GM12878 (cell line): ENCODE results near the gene PDZRN4. TPM values are rescaled to one million over a fixed set of nuclear protein-coding genes. Genes with fewer than 3 reads are reported as not detected.

Experiments used
- ATAC-seq: fragments of 200-7000 bp; cut with Tn5 transposase; 3 replicates; pipeline ENCODE4 v1.9.1; 2020; ENCODE audit warnings: mild to moderate bottlenecking, moderate library complexity
- BruUV-seq: library from RNA; stranded (reverse); fragments of 400-500 nt; replicated peaks from 2 replicates; lab custom pipeline; 2021; lab: Mats Ljungman, UMichigan
- CTCF ChIA-PET: fragments of 300-600 bp; sonication (Branson Sonifier 250); formaldehyde crosslinking; extraction: SDS; loops from one replicate; lab custom pipeline; 2021; ENCODE audit warnings: inconsistent platforms; lab: Yijun Ruan, JAX
- POLR2A ChIA-PET: fragments of 350-600 bp; formaldehyde crosslinking; extraction: SDS; loops from one replicate; lab custom pipeline; 2021; ENCODE audit warnings: inconsistent platforms; lab: Charles Lee
- RAD21 ChIA-PET: fragments of 300-600 bp; sonication (Branson Sonifier 250); formaldehyde crosslinking; loops from one replicate; lab custom pipeline; 2023; ENCODE audit warnings: antibody characterized with exemption; ENCODE audit not compliant: unreplicated experiment; lab: Charles Lee
- SMC1A ChIA-PET: fragments of 300-600 bp; sonication (Branson Sonifier 250); formaldehyde crosslinking; loops from one replicate; lab custom pipeline; 2023; ENCODE audit not compliant: unreplicated experiment, uncharacterized antibody; lab: Charles Lee
- DNase-seq: peaks from one replicate; pipeline ENCODE4 v3.0.0-alpha.2; 2011; ENCODE audit warnings: low read depth, low spot score
- FAIRE-seq: peaks from 3 replicates; lab custom pipeline; 2011; peaks lifted over from hg19 to GRCh38; lab: Jason Lieb, UNC
- H2AFZ ChIP-seq: 2 replicates; pipeline ENCODE4 v1.6.0; 2011; ENCODE audit warnings: low read depth, low read length, control low read depth; ENCODE audit not compliant: control insufficient read depth
- H3K27ac ChIP-seq: 2 replicates; pipeline ENCODE4 v1.5.1; 2011; ENCODE audit warnings: control low read depth; ENCODE audit not compliant: control insufficient read depth, insufficient read depth
- H3K27me3 ChIP-seq, 2 experiments: replicated peaks in 1 of 2; 2 replicates each; pipeline versions ENCODE4 v1.6.0 to v1.6.1; 2011; ENCODE audit warnings: low read length in 1 of 2; ENCODE audit not compliant: control insufficient read depth in 2 of 2, insufficient read depth in 2 of 2
- H3K36me3 ChIP-seq, 2 experiments: 2 replicates each; pipeline ENCODE4 v1.5.1; 2011; ENCODE audit warnings: low read length in 1 of 2; ENCODE audit not compliant: control insufficient read depth in 2 of 2, insufficient read depth in 2 of 2
- H3K4me1 ChIP-seq: 2 replicates; pipeline ENCODE4 v1.6.1; 2011; ENCODE audit warnings: mild to moderate bottlenecking, low read length, moderate library complexity, mixed read lengths; ENCODE audit not compliant: control insufficient read depth, insufficient read depth
- H3K4me2 ChIP-seq: 2 replicates; pipeline ENCODE4 v1.6.0; 2011; ENCODE audit warnings: control low read depth; ENCODE audit not compliant: control insufficient read depth, insufficient read depth
- H3K4me3 ChIP-seq: fragments of 200-600 bp; sonication (generic); 2 replicates; pipeline ENCODE4 v1.5.1; 2016
- H3K79me2 ChIP-seq: 2 replicates; pipeline ENCODE4 v1.6.0; 2011; ENCODE audit warnings: low read length; ENCODE audit not compliant: control insufficient read depth, insufficient read depth
- H3K9ac ChIP-seq: 2 replicates; pipeline ENCODE4 v1.8.0; 2011; ENCODE audit warnings: low read length, control low read depth, mixed read lengths; ENCODE audit not compliant: control insufficient read depth, insufficient read depth
- H3K9me3 ChIP-seq: replicated peaks from 3 replicates; pipeline ENCODE4 v1.5.1; 2011; ENCODE audit warnings: mild to moderate bottlenecking, low read length; ENCODE audit not compliant: control insufficient read depth, insufficient read depth
- H4K20me1 ChIP-seq: 2 replicates; pipeline ENCODE4 v1.6.0; 2011; ENCODE audit not compliant: control insufficient read depth, insufficient read depth
- ATF7 ChIP-seq: fragments of 450-650 bp; IDR thresholded peaks from 2 replicates; pipeline ENCODE4 v1.6.1; 2016; ENCODE audit warnings: low read depth, mild to moderate bottlenecking
- BCL11A ChIP-seq: IDR thresholded peaks from 2 replicates; pipeline ENCODE4 v1.6.1; 2011; ENCODE audit warnings: low read depth, low read length
- GATAD2B ChIP-seq: fragments of 450-650 bp; conservative IDR thresholded peaks from 2 replicates; pipeline ENCODE4 v1.6.1; 2017; ENCODE audit warnings: low read depth, mild to moderate bottlenecking, moderate library complexity
- RAD21 ChIP-seq: IDR thresholded peaks from 2 replicates; pipeline ENCODE4 v1.6.1; 2011; ENCODE audit warnings: mild to moderate bottlenecking, low read depth, low read length, moderate library complexity; ENCODE audit not compliant: insufficient read depth
- RUNX3 ChIP-seq: IDR thresholded peaks from 2 replicates; pipeline ENCODE4 v1.6.1; 2012; ENCODE audit warnings: low read length, inconsistent platforms
- SMARCA5 ChIP-seq: fragments of 450-650 bp; IDR thresholded peaks from 2 replicates; pipeline ENCODE4 v1.6.1; 2017; ENCODE audit warnings: mild to moderate bottlenecking
- YBX1 ChIP-seq: fragments of 450-650 bp; IDR thresholded peaks from 2 replicates; pipeline ENCODE4 v1.6.1; 2016; ENCODE audit warnings: antibody characterized with exemption
- ZNF24 ChIP-seq: fragments of 450-650 bp; IDR thresholded peaks from 2 replicates; pipeline ENCODE4 v1.6.1; 2017; ENCODE audit warnings: antibody characterized with exemption, mild to moderate bottlenecking
- WGBS: methylation state at CpG from one replicate; pipeline ENCODE4 v1.1.6; 2016; ENCODE audit warnings: low lambda C conversion rate; ENCODE audit not compliant: insufficient replicate concordance, insufficient coverage; ENCODE audit errors: missing lambda C conversion rate; 5-methylcytosine and 5-hydroxymethylcytosine counted together
- in situ Hi-C: fragments of 300-500 bp; cut with MboI; formaldehyde crosslinking; loops from 9 replicates; pipeline ENCODE4 v1.14.3; 2018; ENCODE audit warnings: mixed read lengths
- intact Hi-C: fragments of 100-400 bp; cut with micrococcal nuclease; formaldehyde crosslinking; loops from one replicate; pipeline ENCODE4 v1.14.2; 2022; ENCODE audit not compliant: unreplicated experiment
- polyA plus RNA-seq, 11 experiments: library from polyadenylated mRNA; depleted of rRNA in 4 of 11; unstranded in 6 of 11; stranded (reverse) in 5 of 11; fragments of >200 nt; fragmentation: Nextera tagmentation in 4 of 11; fragmentation: Illumina TruSeq in 1 of 11; extraction: Ambion mirVana in 4 of 11; extraction: Trizol in 1 of 11; gene quantifications; 1 replicate in 1 of 11; 2 replicates in 10 of 11; pipeline versions ENCODE4 v1.2.1 to v1.2.3, GENCODE V29; 2011 to 2016; ENCODE audit warnings: inconsistent platforms in 2 of 11, missing spikeins in 2 of 11, low read depth in 1 of 11
- total RNA-seq, 4 experiments: library from RNA; depleted of rRNA in 3 of 4; stranded (reverse); fragments of >200 nt in 3 of 4; fragmentation: Illumina TruSeq in 1 of 4; extraction: Trizol in 1 of 4; gene quantifications; 2 replicates each; pipeline versions ENCODE4 v1.2.1 to v1.2.3, GENCODE V29; 2013 to 2021
- TF ChIP-seq, protein P1 (sequence below): IDR thresholded peaks from 2 replicates; pipeline ENCODE4 v1.6.1; 2011; ENCODE audit warnings: mild to moderate bottlenecking, low read depth, low read length, moderate library complexity; ENCODE audit not compliant: insufficient replicate concordance
- TF ChIP-seq, protein P2 (sequence below): fragments of 450-650 bp; IDR thresholded peaks from 2 replicates; pipeline ENCODE4 v1.6.1; 2018; ENCODE audit warnings: mild to moderate bottlenecking, low read depth, moderate library complexity; ENCODE audit not compliant: partially characterized antibody
- TF ChIP-seq, protein P3 (sequence below), 3 experiments: IDR thresholded peaks in 2 of 3; conservative IDR thresholded peaks in 1 of 3; 2 replicates each; pipeline ENCODE4 v1.5.1; 2011; ENCODE audit warnings: low read depth in 3 of 3, low read length in 3 of 3, mild to moderate bottlenecking in 3 of 3, control low read depth in 2 of 3, moderate library complexity in 2 of 3, inconsistent platforms in 1 of 3, mixed read lengths in 1 of 3; ENCODE audit not compliant: control insufficient read depth in 2 of 3, insufficient read depth in 1 of 3; ENCODE audit errors: extremely low read depth in 1 of 3

The PDZRN4 gene
- total and polyA plus RNA-seq, 10 of the 15 experiments (the other 5 are each of a cell fraction or from before 2014, with no cell fraction given): 0.03 TPM; not detected in 9

DNA sequence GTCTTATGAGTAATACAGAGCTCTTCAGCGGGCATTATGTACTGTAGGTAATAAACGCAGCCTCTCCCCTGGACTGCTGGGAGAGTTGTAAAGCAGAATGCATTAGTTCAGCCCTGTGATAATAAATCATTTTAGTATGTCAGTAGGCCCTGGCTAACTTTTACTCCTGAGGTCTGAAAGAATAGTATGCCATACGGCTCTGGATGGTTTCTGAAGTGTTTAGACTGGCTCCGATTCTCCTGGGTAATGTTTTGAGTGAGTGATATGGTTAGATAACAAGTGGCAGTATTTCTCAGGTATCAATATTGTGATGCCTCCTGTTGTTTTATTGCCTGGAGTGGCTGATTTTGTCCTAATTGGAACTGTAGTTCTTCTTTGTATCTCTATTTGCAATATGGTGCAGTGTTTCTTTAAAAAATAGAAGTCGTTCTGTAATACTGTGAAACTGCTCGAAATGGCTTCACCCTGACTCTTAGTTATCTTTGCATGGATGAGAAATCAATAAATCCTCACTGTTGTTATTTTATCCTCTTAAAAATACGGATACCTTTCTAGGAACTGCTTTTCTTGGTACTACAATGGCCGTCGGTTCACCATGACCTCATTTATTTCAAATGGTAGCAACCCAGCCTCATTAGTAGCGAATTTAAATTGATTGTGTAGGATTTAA lies 100.2 kb downstream of the PDZRN4 start:
- TF ChIP-seq ZNF24: no peak
- TF ChIP-seq, protein P1, sequence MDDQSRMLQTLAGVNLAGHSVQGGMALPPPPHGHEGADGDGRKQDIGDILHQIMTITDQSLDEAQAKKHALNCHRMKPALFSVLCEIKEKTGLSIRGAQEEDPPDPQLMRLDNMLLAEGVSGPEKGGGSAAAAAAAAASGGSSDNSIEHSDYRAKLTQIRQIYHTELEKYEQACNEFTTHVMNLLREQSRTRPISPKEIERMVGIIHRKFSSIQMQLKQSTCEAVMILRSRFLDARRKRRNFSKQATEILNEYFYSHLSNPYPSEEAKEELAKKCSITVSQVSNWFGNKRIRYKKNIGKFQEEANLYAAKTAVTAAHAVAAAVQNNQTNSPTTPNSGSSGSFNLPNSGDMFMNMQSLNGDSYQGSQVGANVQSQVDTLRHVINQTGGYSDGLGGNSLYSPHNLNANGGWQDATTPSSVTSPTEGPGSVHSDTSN: no peak
- TF ChIP-seq, protein P2, sequence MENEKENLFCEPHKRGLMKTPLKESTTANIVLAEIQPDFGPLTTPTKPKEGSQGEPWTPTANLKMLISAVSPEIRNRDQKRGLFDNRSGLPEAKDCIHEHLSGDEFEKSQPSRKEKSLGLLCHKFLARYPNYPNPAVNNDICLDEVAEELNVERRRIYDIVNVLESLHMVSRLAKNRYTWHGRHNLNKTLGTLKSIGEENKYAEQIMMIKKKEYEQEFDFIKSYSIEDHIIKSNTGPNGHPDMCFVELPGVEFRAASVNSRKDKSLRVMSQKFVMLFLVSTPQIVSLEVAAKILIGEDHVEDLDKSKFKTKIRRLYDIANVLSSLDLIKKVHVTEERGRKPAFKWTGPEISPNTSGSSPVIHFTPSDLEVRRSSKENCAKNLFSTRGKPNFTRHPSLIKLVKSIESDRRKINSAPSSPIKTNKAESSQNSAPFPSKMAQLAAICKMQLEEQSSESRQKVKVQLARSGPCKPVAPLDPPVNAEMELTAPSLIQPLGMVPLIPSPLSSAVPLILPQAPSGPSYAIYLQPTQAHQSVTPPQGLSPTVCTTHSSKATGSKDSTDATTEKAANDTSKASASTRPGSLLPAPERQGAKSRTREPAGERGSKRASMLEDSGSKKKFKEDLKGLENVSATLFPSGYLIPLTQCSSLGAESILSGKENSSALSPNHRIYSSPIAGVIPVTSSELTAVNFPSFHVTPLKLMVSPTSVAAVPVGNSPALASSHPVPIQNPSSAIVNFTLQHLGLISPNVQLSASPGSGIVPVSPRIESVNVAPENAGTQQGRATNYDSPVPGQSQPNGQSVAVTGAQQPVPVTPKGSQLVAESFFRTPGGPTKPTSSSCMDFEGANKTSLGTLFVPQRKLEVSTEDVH: no peak
- TF ChIP-seq YBX1: no peak
- no peak for TF ChIP-seq ATF7
- no peak for TF ChIP-seq GATAD2B
- TF ChIP-seq RAD21: no peak
- TF ChIP-seq RUNX3: no peak
- no peak for TF ChIP-seq BCL11A
- TF ChIP-seq, protein P3, sequence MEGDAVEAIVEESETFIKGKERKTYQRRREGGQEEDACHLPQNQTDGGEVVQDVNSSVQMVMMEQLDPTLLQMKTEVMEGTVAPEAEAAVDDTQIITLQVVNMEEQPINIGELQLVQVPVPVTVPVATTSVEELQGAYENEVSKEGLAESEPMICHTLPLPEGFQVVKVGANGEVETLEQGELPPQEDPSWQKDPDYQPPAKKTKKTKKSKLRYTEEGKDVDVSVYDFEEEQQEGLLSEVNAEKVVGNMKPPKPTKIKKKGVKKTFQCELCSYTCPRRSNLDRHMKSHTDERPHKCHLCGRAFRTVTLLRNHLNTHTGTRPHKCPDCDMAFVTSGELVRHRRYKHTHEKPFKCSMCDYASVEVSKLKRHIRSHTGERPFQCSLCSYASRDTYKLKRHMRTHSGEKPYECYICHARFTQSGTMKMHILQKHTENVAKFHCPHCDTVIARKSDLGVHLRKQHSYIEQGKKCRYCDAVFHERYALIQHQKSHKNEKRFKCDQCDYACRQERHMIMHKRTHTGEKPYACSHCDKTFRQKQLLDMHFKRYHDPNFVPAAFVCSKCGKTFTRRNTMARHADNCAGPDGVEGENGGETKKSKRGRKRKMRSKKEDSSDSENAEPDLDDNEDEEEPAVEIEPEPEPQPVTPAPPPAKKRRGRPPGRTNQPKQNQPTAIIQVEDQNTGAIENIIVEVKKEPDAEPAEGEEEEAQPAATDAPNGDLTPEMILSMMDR (IDR thresholded peaks at IDR 0.05 in 2 of 3, conservative IDR thresholded peaks at IDR 0.05 in 1 of 3; ENCODE audit: control insufficient read depth in 2 of 3, extremely low read depth in 1 of 3, insufficient read depth in 1 of 3, low read depth in 3 of 3, low read length in 3 of 3): no peak
- no peak for TF ChIP-seq SMARCA5
- Histone ChIP-seq H3K36me3 (no peaks in the 10 kb centered on the region), H2AFZ (no peak overlapping the region), H3K9me3 (no peaks in the 10 kb centered on the region), H3K27ac (no peak overlapping the region), H3K4me2 (no peak overlapping the region), H3K27me3 (no peaks in the 10 kb centered on the region), H3K4me1 (no peaks in the 10 kb centered on the region), H3K9ac (no peak overlapping the region), H3K79me2 (no peaks in the 10 kb centered on the region), H3K4me3 (no peak overlapping the region), H4K20me1 (no peaks in the 10 kb centered on the region)
- ATAC-seq: no peak
- ChIA-PET CTCF (interaction anchor here (2.3 kb wide), 1 partner anchor 11 kb away, joined by 8 read pairs; no protein-coding TSS in a partner anchor), RAD21 (interaction anchor here (1.3 kb wide), 1 partner anchor 9 kb away, joined by 6 read pairs; no protein-coding TSS in a partner anchor), POLR2A (no interaction called here), SMC1A (interaction anchor here (1.2 to 2.3 kb wide), 3 partner anchors 12 to 15 kb away, joined by 3 to 8 read pairs (median 5); no protein-coding TSS in a partner anchor)
- FAIRE-seq: no peak
- BruUV-seq: no TSS peak
- 47% methylated on average over 10 of the region's 10 CpGs for WGBS
- in situ Hi-C loops: no loop called here
- intact Hi-C loops: no loop called here
- no peak for DNase-seq
